Measurements from ENCODE around the gene ASCL5. TPM values are rescaled to one million over a fixed set of nuclear protein-coding genes. Genes with fewer than 3 reads are reported as not detected.

The ASCL5 gene
- total RNA-seq, 2 donors from 2014 or later = not detected

- H3K27me3 ChIP-seq (replicated peaks; ENCODE audit: insufficient read depth) = no peaks in the 10 kb centered on the region
- DNase-seq (ENCODE audit: low spot score) (no peak), ATAC-seq (ENCODE audit: insufficient number of reproducible peaks, low FRiP score, low read depth) (no peak)
- H3K4me3 ChIP-seq = no peak overlapping the region
- no peaks in the 10 kb centered on the region for H3K4me1 ChIP-seq (ENCODE audit: control insufficient read depth in 1 of 2, low read depth in 2 of 2)
- H3K27ac ChIP-seq = no peak overlapping the region
- H3K9me3 ChIP-seq = no peaks in the 10 kb centered on the region
- TF ChIP-seq CTCF (IDR thresholded peaks at IDR 0.05) = no peak
- H3K36me3 ChIP-seq = no peaks in the 10 kb centered on the region
These were observed 26.6 kb downstream of the ASCL5 start for GRCh38 chr1:201100169-201100930.

GRCh38 chr1:201098992-201099677 is 27.8 kb downstream of the ASCL5 start:
- DNase-seq (ENCODE audit: low spot score) (no peak), ATAC-seq (ENCODE audit: insufficient number of reproducible peaks, low FRiP score, low read depth) (no peak)
- no peak for TF ChIP-seq CTCF (IDR thresholded peaks at IDR 0.05)
- Histone ChIP-seq H3K27me3 (replicated peaks; ENCODE audit: insufficient read depth) (no peaks in the 10 kb centered on the region), H3K27ac (no peak overlapping the region), H3K4me3 (no peak overlapping the region), H3K36me3 (no peaks in the 10 kb centered on the region), H3K9me3 (no peaks in the 10 kb centered on the region), H3K4me1 (ENCODE audit: control insufficient read depth in 1 of 2, low read depth in 2 of 2) (no peaks in the 10 kb centered on the region)

GRCh38 chr1:201096977-201097856 is 29.8 kb downstream of the ASCL5 start:
- TF ChIP-seq CTCF (IDR thresholded peaks at IDR 0.05) = no peak
- no peak overlapping the region for H3K27ac ChIP-seq
- no peaks in the 10 kb centered on the region for H3K36me3 ChIP-seq
- H3K4me1 ChIP-seq (ENCODE audit: control insufficient read depth in 1 of 2, low read depth in 2 of 2) = no peaks in the 10 kb centered on the region
- ATAC-seq (ENCODE audit: insufficient number of reproducible peaks, low FRiP score, low read depth) = no peak
- H3K4me3 ChIP-seq = no peak overlapping the region
- DNase-seq (ENCODE audit: low spot score) = no peak
- no peaks in the 10 kb centered on the region for H3K9me3 ChIP-seq
- no peaks in the 10 kb centered on the region for H3K27me3 ChIP-seq (replicated peaks; ENCODE audit: insufficient read depth)

- no peak for TF ChIP-seq CTCF (IDR thresholded peaks at IDR 0.05)
- DNase-seq (ENCODE audit: low spot score) (no peak), ATAC-seq (ENCODE audit: insufficient number of reproducible peaks, low FRiP score, low read depth) (no peak)
These were observed 30.9 kb downstream of the ASCL5 start for GRCh38 chr1:201096041-201096461.

GRCh38 chr1:201095581-201095980 is 31.4 kb downstream of the ASCL5 start:
- ATAC-seq (ENCODE audit: insufficient number of reproducible peaks, low FRiP score, low read depth) (no peak), DNase-seq (ENCODE audit: low spot score) (no peak)
- H3K27ac ChIP-seq = no peak overlapping the region
- TF ChIP-seq CTCF (IDR thresholded peaks at IDR 0.05) = no peak
- H3K4me1 ChIP-seq (ENCODE audit: control insufficient read depth in 1 of 2, low read depth in 2 of 2) = no peaks in the 10 kb centered on the region
- no peaks in the 10 kb centered on the region for H3K9me3 ChIP-seq
- H3K4me3 ChIP-seq = no peak overlapping the region
- no peaks in the 10 kb centered on the region for H3K36me3 ChIP-seq
- no peaks in the 10 kb centered on the region for H3K27me3 ChIP-seq (replicated peaks; ENCODE audit: insufficient read depth)

More at GRCh38 chr1:201096041-201096461, 30.9 kb downstream of the ASCL5 start:
- Histone ChIP-seq H3K9me3 (no peaks in the 10 kb centered on the region), H3K4me3 (no peak overlapping the region), H3K4me1 (ENCODE audit: control insufficient read depth in 1 of 2, low read depth in 2 of 2) (no peaks in the 10 kb centered on the region), H3K27ac (no peak overlapping the region), H3K36me3 (no peaks in the 10 kb centered on the region), H3K27me3 (replicated peaks; ENCODE audit: insufficient read depth) (no peaks in the 10 kb centered on the region)

Data from thoracic aorta (tissue), 2 donors.